Measurements from ENCODE around the gene TRABD2B. TPM values are rescaled to one million over a fixed set of nuclear protein-coding genes. Genes with fewer than 3 reads are reported as not detected.

Gene TRABD2B
- total RNA-seq, 2 donors from 2014 or later = 3.8 to 10.7 TPM

DNA sequence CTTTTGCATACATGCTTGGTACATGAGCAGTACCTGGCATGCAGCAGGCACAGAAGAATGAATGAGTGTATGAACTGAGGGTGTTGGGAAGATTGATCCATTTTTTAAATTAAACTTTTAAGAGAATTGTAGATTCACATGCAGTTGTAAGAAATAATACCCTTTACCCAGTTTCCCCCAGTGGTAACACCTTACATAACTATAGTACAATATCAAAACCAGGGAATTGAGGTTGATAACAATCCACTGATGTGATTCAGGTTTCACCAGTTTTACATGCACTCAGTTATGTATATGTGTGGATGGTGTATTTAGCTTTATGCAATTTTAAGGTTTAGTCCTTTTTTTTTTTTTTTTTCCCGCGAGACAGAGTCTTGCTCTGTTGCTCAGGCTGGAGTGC, 20.5 kb downstream of the TRABD2B start:
- ATAC-seq (ENCODE audit: insufficient number of reproducible peaks, low FRiP score, low read depth) (no peak), DNase-seq (ENCODE audit: low spot score) (no peak)
- no peaks in the 10 kb centered on the region for H3K9me3 ChIP-seq
- TF ChIP-seq, protein P1, sequence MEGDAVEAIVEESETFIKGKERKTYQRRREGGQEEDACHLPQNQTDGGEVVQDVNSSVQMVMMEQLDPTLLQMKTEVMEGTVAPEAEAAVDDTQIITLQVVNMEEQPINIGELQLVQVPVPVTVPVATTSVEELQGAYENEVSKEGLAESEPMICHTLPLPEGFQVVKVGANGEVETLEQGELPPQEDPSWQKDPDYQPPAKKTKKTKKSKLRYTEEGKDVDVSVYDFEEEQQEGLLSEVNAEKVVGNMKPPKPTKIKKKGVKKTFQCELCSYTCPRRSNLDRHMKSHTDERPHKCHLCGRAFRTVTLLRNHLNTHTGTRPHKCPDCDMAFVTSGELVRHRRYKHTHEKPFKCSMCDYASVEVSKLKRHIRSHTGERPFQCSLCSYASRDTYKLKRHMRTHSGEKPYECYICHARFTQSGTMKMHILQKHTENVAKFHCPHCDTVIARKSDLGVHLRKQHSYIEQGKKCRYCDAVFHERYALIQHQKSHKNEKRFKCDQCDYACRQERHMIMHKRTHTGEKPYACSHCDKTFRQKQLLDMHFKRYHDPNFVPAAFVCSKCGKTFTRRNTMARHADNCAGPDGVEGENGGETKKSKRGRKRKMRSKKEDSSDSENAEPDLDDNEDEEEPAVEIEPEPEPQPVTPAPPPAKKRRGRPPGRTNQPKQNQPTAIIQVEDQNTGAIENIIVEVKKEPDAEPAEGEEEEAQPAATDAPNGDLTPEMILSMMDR (IDR thresholded peaks at IDR 0.05) = no peak
- H3K4me3 ChIP-seq = no peak overlapping the region
- no peaks in the 10 kb centered on the region for H3K36me3 ChIP-seq
- no peaks in the 10 kb centered on the region for H3K27me3 ChIP-seq (replicated peaks; ENCODE audit: insufficient read depth)
- no peak overlapping the region for H3K27ac ChIP-seq
- no peaks in the 10 kb centered on the region for H3K4me1 ChIP-seq (ENCODE audit: control insufficient read depth in 1 of 2, low read depth in 2 of 2)

DNA sequence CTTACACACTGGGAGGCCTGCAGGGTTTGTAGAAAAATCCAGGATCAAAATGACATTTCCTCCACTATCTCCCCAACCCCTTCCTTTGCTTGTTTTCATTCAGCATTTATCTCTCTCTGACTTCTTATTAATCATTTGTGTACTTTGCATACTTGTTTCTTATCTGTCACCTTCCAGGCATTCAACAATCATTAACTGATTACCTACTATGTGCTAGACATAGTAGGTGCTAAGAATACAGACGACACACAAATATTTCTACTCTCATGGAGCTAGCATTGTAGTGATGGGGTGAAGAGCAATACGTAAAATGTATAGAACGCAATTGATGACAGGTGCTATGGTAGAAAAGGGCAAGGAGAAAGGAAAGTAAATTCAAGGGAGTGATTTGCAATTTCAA, 20.9 kb downstream of the TRABD2B start:
- no peaks in the 10 kb centered on the region for H3K27me3 ChIP-seq (replicated peaks; ENCODE audit: insufficient read depth)
- H3K4me3 ChIP-seq = no peak overlapping the region
- DNase-seq (ENCODE audit: low spot score) (no peak), ATAC-seq (ENCODE audit: insufficient number of reproducible peaks, low FRiP score, low read depth) (no peak)
- no peaks in the 10 kb centered on the region for H3K36me3 ChIP-seq
- TF ChIP-seq, protein P1 (IDR thresholded peaks at IDR 0.05) = no peak
- no peaks in the 10 kb centered on the region for H3K4me1 ChIP-seq (ENCODE audit: control insufficient read depth in 1 of 2, low read depth in 2 of 2)
- H3K27ac ChIP-seq = no peak overlapping the region
- H3K9me3 ChIP-seq = no peaks in the 10 kb centered on the region

DNA sequence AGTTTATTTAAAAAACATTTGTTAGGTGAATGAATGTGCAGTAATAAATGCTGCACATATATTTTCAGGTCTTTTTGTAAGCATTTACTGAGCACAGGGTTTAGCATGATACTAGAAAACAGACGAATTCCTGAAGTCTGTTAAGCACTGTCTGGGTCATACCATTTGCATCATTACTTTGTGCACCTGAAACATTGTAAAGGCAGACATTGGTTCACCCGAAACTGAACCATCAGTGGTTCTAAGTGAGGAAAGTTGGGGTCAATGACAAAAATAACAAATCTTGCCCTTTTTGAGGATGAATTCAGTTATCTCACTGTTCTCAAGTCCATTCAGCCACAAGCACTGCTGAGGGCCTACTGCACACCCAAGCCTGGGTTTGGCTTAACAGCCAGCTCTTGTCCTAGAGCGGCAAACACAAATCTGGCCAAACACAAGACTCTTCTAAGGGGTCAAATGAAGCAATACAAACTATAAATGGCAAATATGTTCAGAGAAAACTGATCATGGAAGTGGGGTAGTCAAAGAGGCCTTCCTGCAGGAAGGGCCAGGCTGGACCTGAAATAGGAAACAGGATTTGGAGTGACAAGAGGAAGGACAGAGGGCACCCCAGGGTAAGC, 21.8 kb downstream of the TRABD2B start:
- TF ChIP-seq, protein P1 (IDR thresholded peaks at IDR 0.05) = no peak
- Histone ChIP-seq H3K4me1 (ENCODE audit: control insufficient read depth in 1 of 2, low read depth in 2 of 2) (no peaks in the 10 kb centered on the region), H3K9me3 (no peaks in the 10 kb centered on the region), H3K27me3 (replicated peaks; ENCODE audit: insufficient read depth) (no peaks in the 10 kb centered on the region), H3K27ac (no peak overlapping the region), H3K4me3 (no peak overlapping the region), H3K36me3 (no peaks in the 10 kb centered on the region)
- no peak for ATAC-seq (ENCODE audit: insufficient number of reproducible peaks, low FRiP score, low read depth)
- no peak for DNase-seq (ENCODE audit: low spot score)

GRCh38 chr1:47972864-47973432, 24.2 kb downstream of the TRABD2B start:
- H3K27me3 ChIP-seq (replicated peaks; ENCODE audit: insufficient read depth) = no peaks in the 10 kb centered on the region
- DNase-seq (ENCODE audit: low spot score) = no peak

DNA sequence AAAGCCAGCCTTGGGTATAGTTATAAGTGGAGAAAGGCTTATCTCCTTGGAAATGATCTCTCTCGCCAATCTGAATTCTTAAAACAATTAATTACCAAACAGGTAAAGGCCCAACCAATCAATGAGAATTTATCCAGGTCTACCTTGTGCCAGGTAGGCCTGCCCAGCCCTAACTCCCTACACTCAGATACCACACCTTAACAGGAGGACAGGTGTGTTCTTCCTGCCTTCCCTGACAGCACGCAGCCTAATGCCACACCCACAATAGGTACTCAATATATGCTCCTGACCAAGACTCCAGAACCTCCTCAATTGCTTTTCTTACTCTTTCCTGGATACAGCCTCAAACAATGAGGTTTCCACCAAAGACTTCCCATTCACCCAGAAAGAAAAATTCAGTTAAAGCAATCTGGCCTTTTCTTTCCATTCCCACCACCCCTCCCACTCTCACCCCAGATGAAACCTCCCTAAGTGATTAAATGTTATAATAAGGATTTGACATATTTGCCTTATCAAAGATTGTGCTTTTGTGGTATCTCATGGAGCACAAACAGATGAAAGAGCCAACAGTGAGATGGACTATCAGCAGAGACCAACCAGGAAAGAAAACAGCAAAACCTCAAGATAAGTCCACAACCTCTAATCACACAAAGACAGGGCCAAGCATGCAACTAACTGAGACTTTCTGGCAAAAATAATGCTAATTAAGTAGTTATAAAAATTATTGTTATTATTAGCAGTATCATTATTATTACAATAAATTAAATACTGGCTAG, 25.6 kb downstream of the TRABD2B start:
- DNase-seq (ENCODE audit: low spot score) (no peak), ATAC-seq (ENCODE audit: insufficient number of reproducible peaks, low FRiP score, low read depth) (no peak)
- Histone ChIP-seq H3K4me1 (ENCODE audit: control insufficient read depth in 1 of 2, low read depth in 2 of 2) (peaks cover 0 to 7% of the 10 kb centered on the region in 2 donors), H3K4me3 (no peak overlapping the region), H3K9me3 (no peaks in the 10 kb centered on the region), H3K36me3 (no peaks in the 10 kb centered on the region), H3K27ac (no peak overlapping the region), H3K27me3 (replicated peaks; ENCODE audit: insufficient read depth) (no peaks in the 10 kb centered on the region)
- TF ChIP-seq, protein P1 (IDR thresholded peaks at IDR 0.05) = no peak

More at GRCh38 chr1:47972864-47973432, 24.2 kb downstream of the TRABD2B start:
- ATAC-seq (ENCODE audit: insufficient number of reproducible peaks, low FRiP score, low read depth) = no peak
- Histone ChIP-seq H3K4me1 (ENCODE audit: control insufficient read depth in 1 of 2, low read depth in 2 of 2) (no peaks in the 10 kb centered on the region), H3K9me3 (no peaks in the 10 kb centered on the region), H3K27ac (no peak overlapping the region), H3K36me3 (no peaks in the 10 kb centered on the region), H3K4me3 (no peak overlapping the region)
- TF ChIP-seq, protein P1 (IDR thresholded peaks at IDR 0.05) = peak; percentile 8
